Heart left ventricle (tissue), 13 donors: ENCODE data around the gene BPHL.
"Not testable (repeated sequence)": the region's sequence is repeated elsewhere in the genome, so short reads cannot be mapped to it uniquely, and the experiment has no call there.

ENCODE experiments used
- CTCF ChIP-seq, 12 donors: fragments of 200-600 bp; sonication (generic) in 4 of 12; IDR thresholded peaks; one replicate each; pipeline versions ENCODE4 v1.5.0 to v1.8.0; 2018 to 2022; ENCODE audit warnings: antibody characterized with exemption in 12 of 12, mild to moderate bottlenecking in 5 of 12
- POLR2A ChIP-seq, 2 donors: fragments of 450-650 bp; IDR thresholded peaks; one replicate each; pipeline ENCODE4 v1.6.1; 2017; ENCODE audit warnings: antibody characterized with exemption in 2 of 2, mild to moderate bottlenecking in 2 of 2, moderate library complexity in 2 of 2
- donor health status: ischemic (EF 13 %, LVEDD 7.1; RV severe dilation, severe dysfunction).
- donor health status: DM: no; HTN: yes; CAD: no.
- donor health status: DM: no; HTN: no; CAD: no.
- donor health status: ischemic (EF 25% LVEDD 6.9; RV normal size, moderate dysfunction).
- donor health status: ischemic (EF 25% LVEDD 5.7; RV mildly dilated, moderate dysfunction).
- donor health status: ischemic (EF 35%, LVEDD 5.7; RV mildly dilated, moderate dysfunction).
- donor health status: nonischemic (EF 11% LVEDD 7.7; RV severe dilation, severe dysfunction).
- donor health status: DM: yes; HTN: yes; CAD: no.
- donor health status: PGD.
- donor health status: ischemic (EF 29% LVEDD 5.4; RV normal size, mild dysfunction).
- donor health status: nonischemic (EF 23%, LVEDD 6.1; RV moderate dilation, normal function).

- not testable (repeated sequence) for TF ChIP-seq CTCF, POLR2A (IDR thresholded peaks at IDR 0.05)
Measured at GRCh38 chr6:3170676-3171075, 52.2 kb downstream of the BPHL start.
